DMS79 treated with DMSO at 0.1 percent for 48 hours (cell line): ENCODE measurements around the gene TSPAN4.

ENCODE experiments used
- DNase-seq: peaks from one replicate; lab custom pipeline; 2025; lab: John Stamatoyannopoulos, UW

Gene TSPAN4

GRCh38 chr11:911031-911889 is 68.6 kb downstream of the TSPAN4 start:
- DNase-seq = no peak

- DNase-seq = no peak
Observed at GRCh38 chr11:911890-912219, 69.2 kb downstream of the TSPAN4 start.

GRCh38 chr11:912266-912665 is 69.6 kb downstream of the TSPAN4 start:
- no peak for DNase-seq

GRCh38 chr11:913043-913442 is 70.4 kb downstream of the TSPAN4 start:
- DNase-seq = no peak

- no peak for DNase-seq
Observed at GRCh38 chr11:914204-914603, 71.6 kb downstream of the TSPAN4 start.

GRCh38 chr11:914747-915501 is 72.3 kb downstream of the TSPAN4 start:
- DNase-seq = no peak
